ENCODE data around the gene CACNB4. TPM values are rescaled to one million over a fixed set of nuclear protein-coding genes. Genes with fewer than 3 reads are reported as not detected.
A peak's percentile ranks its signal among the peaks of the same experiment; 100 is the strongest.

Gene CACNB4
- total RNA-seq, 1 donor from 2014 or later = 3.7 TPM

DNA sequence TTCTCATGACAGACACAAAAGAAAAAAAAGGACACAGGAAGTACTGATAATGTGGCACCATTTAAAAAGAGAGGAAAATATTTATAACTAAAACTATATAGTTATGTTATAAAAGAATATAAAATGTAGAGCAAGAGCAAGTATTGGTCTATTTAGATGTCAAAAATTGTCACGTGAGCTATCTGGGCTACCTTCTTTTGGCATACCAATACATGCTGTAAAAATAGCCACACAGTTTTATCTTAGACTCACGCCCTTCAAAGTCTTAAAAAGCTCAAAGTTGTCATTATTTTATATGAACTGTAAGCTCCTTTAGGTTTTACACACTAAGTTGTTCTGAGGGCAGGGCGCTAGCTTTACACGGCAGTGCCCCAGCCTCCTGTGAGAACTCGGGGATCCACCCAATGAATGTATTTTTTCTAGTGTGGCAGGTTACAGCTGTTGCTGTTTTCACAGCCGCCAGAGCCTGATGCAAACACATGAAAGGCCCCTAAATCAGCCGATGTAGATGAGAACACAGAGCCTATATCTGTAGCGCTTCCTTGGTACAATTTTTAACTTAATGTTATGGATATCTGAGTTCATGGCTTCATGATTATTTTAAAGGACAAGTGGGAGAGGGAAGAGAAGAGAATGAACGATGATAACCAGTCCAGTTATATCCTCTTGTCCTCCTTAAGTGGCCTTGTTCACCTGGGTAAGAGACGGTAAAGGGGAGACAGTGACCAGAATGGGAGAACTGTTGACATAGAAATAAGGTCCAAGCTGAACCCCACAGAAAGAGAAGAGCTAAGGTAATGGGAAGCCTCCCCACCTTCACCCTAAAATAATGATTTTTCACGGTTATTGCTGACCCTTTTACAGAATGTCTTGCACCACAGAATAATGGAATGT is 130.8 kb downstream of the CACNB4 start:
- Histone ChIP-seq H3K4me3 (no peak overlapping the region), H3K36me3 (no peaks in the 10 kb centered on the region), H3K27me3 (no peaks in the 10 kb centered on the region), H3K9me3 (no peaks in the 10 kb centered on the region), H3K27ac (no peak overlapping the region), H3K4me1 (no peaks in the 10 kb centered on the region)
- TF ChIP-seq CTCF (IDR thresholded peaks at IDR 0.05) = no peak
- intact Hi-C loops (cut with DNase I) = no loop called here
- DNase-seq (ENCODE audit: low spot score in 2 of 2) = no peak

GRCh38 chr2:151965884-151966283 is 133.0 kb downstream of the CACNB4 start:
- DNase-seq (ENCODE audit: low spot score in 2 of 2) = no peak
- no peaks in the 10 kb centered on the region for H3K27me3 ChIP-seq
- intact Hi-C loops (cut with DNase I) = no loop called here
- H3K4me1 ChIP-seq = no peaks in the 10 kb centered on the region
- H3K27ac ChIP-seq = no peak overlapping the region
- H3K9me3 ChIP-seq = no peaks in the 10 kb centered on the region
- H3K36me3 ChIP-seq = no peaks in the 10 kb centered on the region
- no peak for TF ChIP-seq CTCF (IDR thresholded peaks at IDR 0.05)
- no peak overlapping the region for H3K4me3 ChIP-seq

DNA sequence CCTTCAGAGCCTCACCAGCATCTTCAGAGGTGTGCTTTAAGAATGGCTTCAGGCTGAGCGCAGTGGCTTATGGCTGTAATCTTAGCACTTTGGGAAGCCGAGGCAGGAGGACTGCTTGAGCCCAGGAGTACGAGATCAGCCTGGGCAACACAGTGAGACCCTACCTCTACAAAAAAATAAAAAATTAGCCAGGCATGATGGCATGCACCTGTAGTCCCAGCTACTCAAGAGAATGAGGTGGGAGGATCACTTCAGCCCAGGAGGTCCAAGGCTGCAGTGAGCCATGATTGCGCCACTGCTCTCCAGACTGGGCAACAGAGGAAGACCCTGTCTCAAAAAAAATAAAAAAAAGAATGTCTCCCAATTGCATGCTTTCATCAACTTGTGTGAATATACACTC is 137.3 kb downstream of the CACNB4 start:
- Histone ChIP-seq H3K4me1 (peaks cover 0 to 7% of the 10 kb centered on the region in 2 donors), H3K4me3 (no peak overlapping the region), H3K9me3 (no peaks in the 10 kb centered on the region), H3K27ac (no peak overlapping the region), H3K27me3 (no peaks in the 10 kb centered on the region), H3K36me3 (no peaks in the 10 kb centered on the region)
- no peak for TF ChIP-seq CTCF (IDR thresholded peaks at IDR 0.05)
- intact Hi-C loops (cut with DNase I) = no loop called here
- DNase-seq (ENCODE audit: low spot score in 2 of 2) = no peak

- Histone ChIP-seq H3K27me3 (no peaks in the 10 kb centered on the region), H3K36me3 (no peaks in the 10 kb centered on the region), H3K27ac (peak overlapping the region in 1 of 2 donors; percentile 24), H3K4me1 (peaks cover 0 to 7% of the 10 kb centered on the region in 2 donors), H3K9me3 (no peaks in the 10 kb centered on the region), H3K4me3 (no peak overlapping the region)
- intact Hi-C loops (cut with DNase I) = loop anchor here (2.0 kb wide), 1 partner anchor 80 kb away; no protein-coding TSS in a partner anchor
- DNase-seq (ENCODE audit: low spot score in 2 of 2) = peak in 1 of 2 donors; percentile 79
- TF ChIP-seq CTCF (IDR thresholded peaks at IDR 0.05) = no peak
Measured at GRCh38 chr2:151959238-151959637, 139.6 kb downstream of the CACNB4 start.

- no peak for DNase-seq (ENCODE audit: low spot score in 2 of 2)
- Histone ChIP-seq H3K4me3 (no peak overlapping the region), H3K4me1 (peaks cover 0 to under 1% of the 10 kb centered on the region in 2 donors), H3K27me3 (no peaks in the 10 kb centered on the region), H3K36me3 (no peaks in the 10 kb centered on the region), H3K9me3 (no peaks in the 10 kb centered on the region), H3K27ac (no peak overlapping the region)
- intact Hi-C loops (cut with DNase I) = no loop called here
- peak in 2 of 3 experiments; percentile 14 to 34 for TF ChIP-seq CTCF (IDR thresholded peaks at IDR 0.05)
Measured at GRCh38 chr2:151953467-151953866, 145.4 kb downstream of the CACNB4 start.
